ENCODE data around the gene RPL18.

The RPL18 gene

GRCh38 chr19:48614436-48615230 is 4.3 kb downstream of the RPL18 start, which contains the start of gene FAM83E:
TSS of gene FAM83E (minus strand) at chr19:48615076. CDS start at chr19:48613372, 1,704 bp downstream.
- no peak for DNase-seq (ENCODE audit: low read depth)

GRCh38 chr19:48613852-48614435 is 5.0 kb downstream of the RPL18 start:
- no peak for DNase-seq (ENCODE audit: low read depth)

GRCh38 chr19:48613024-48613851 is 5.7 kb downstream of the RPL18 start:
- DNase-seq (ENCODE audit: low read depth), result no peak

- DNase-seq (ENCODE audit: low read depth), result no peak
Observed at GRCh38 chr19:48611872-48612271, 7.1 kb downstream of the RPL18 start.

- DNase-seq (ENCODE audit: low read depth), result no peak
Observed at GRCh38 chr19:48609571-48610108, 9.3 kb downstream of the RPL18 start.

GRCh38 chr19:48608798-48609263 is 10.1 kb downstream of the RPL18 start:
- DNase-seq (ENCODE audit: low read depth), result no peak

GRCh38 chr19:48607359-48607755 is 11.6 kb downstream of the RPL18 start:
- no peak for DNase-seq (ENCODE audit: low read depth)

GRCh38 chr19:48606463-48607358 is 12.3 kb downstream of the RPL18 start, which contains the start of gene SPACA4:
TSS of gene SPACA4 (plus strand) at chr19:48606742. CDS start at chr19:48606979, 237 bp downstream.
- DNase-seq (ENCODE audit: low read depth), result no peak

GRCh38 chr19:48603850-48604249 is 15.1 kb downstream of the RPL18 start:
- DNase-seq (ENCODE audit: low read depth), result no peak

- DNase-seq (ENCODE audit: low read depth), result no peak
Observed at GRCh38 chr19:48603449-48603848, 15.5 kb downstream of the RPL18 start.

GRCh38 chr19:48603001-48603400 is 16.0 kb downstream of the RPL18 start:
- no peak for DNase-seq (ENCODE audit: low read depth)

- no peak for DNase-seq (ENCODE audit: low read depth)
Observed at GRCh38 chr19:48600679-48601417, 18.1 kb downstream of the RPL18 start.

- no peak for DNase-seq (ENCODE audit: low read depth)
Observed at GRCh38 chr19:48598996-48599700, 19.8 kb downstream of the RPL18 start.

- DNase-seq (ENCODE audit: low read depth), result no peak
Observed at GRCh38 chr19:48596679-48597465, 22.1 kb downstream of the RPL18 start.

- no peak for DNase-seq (ENCODE audit: low read depth)
Observed at GRCh38 chr19:48596237-48596636, 22.7 kb downstream of the RPL18 start.

GRCh38 chr19:48595833-48596232 is 23.1 kb downstream of the RPL18 start:
- DNase-seq (ENCODE audit: low read depth), result no peak

- DNase-seq (ENCODE audit: low read depth), result no peak
Observed at GRCh38 chr19:48595171-48595570, 23.8 kb downstream of the RPL18 start.

GRCh38 chr19:48591021-48591420 is 28.0 kb downstream of the RPL18 start:
- DNase-seq (ENCODE audit: low read depth), result no peak

All from GM04504 (cell line).